CD14-positive monocyte (primary cell): Measurements from ENCODE around the gene FRMPD4. TPM values are rescaled to one million over a fixed set of nuclear protein-coding genes. Genes with fewer than 3 reads are reported as not detected.

Experiments
- DNase-seq, 3 donors: peaks; one replicate each; pipeline ENCODE4 v3.0.0-alpha.2; 2011 to 2022
- H2AFZ ChIP-seq: 2 replicates; pipeline ENCODE4 v1.6.0; 2012; ENCODE audit warnings: mild to moderate bottlenecking, low read depth, low read length, inconsistent platforms; ENCODE audit not compliant: insufficient read depth, poor library complexity, severe bottlenecking
- H3K27ac ChIP-seq, 2 donors: 1 replicate in 1 of 2; 2 replicates in 1 of 2; pipeline ENCODE4 v1.5.1; 2012 to 2013; ENCODE audit warnings: low read length in 2 of 2, control low read depth in 1 of 2, inconsistent platforms in 1 of 2, low read depth in 1 of 2, mild to moderate bottlenecking in 1 of 2
- H3K27me3 ChIP-seq, 2 donors: one replicate each; pipeline versions ENCODE4 v1.6.0 to v1.6.1; 2011 to 2013; ENCODE audit warnings: low read length in 2 of 2; ENCODE audit not compliant: control insufficient read depth in 2 of 2, insufficient read depth in 2 of 2
- H3K36me3 ChIP-seq, 2 donors: replicated peaks in 1 of 2; 1 replicate in 1 of 2; 2 replicates in 1 of 2; pipeline versions ENCODE4 v1.5.1 to v1.6.1; 2012 to 2013; ENCODE audit warnings: low read length in 2 of 2, control low read depth in 1 of 2, inconsistent platforms in 1 of 2, mild to moderate bottlenecking in 1 of 2; ENCODE audit not compliant: insufficient read depth in 2 of 2, control insufficient read depth in 1 of 2
- H3K4me1 ChIP-seq, 2 donors: 1 replicate in 1 of 2; 2 replicates in 1 of 2; pipeline versions ENCODE4 v1.5.1 to v1.6.1; 2012 to 2013; ENCODE audit warnings: low read length in 2 of 2, control low read depth in 1 of 2, inconsistent platforms in 1 of 2, mild to moderate bottlenecking in 1 of 2, moderate library complexity in 1 of 2; ENCODE audit not compliant: insufficient read depth in 2 of 2, control insufficient read depth in 1 of 2
- H3K4me2 ChIP-seq: replicated peaks from 2 replicates; pipeline ENCODE3; 2012; ENCODE audit warnings: low read length, moderate library complexity, mild to moderate bottlenecking; ENCODE audit not compliant: poor library complexity, severe bottlenecking; ENCODE audit errors: extremely low read depth
- H3K4me3 ChIP-seq, 3 experiments: fragments of 200-600 bp in 1 of 3; sonication (generic) in 1 of 3; replicated peaks in 1 of 3; 1 replicate in 2 of 3; 2 replicates in 1 of 3; pipeline ENCODE4 v1.5.1; 2011 to 2013; ENCODE audit warnings: low read length in 3 of 3, mild to moderate bottlenecking in 3 of 3, control low read depth in 2 of 3, low read depth in 2 of 3, inconsistent platforms in 1 of 3, moderate library complexity in 1 of 3
- H3K79me2 ChIP-seq: 2 replicates; pipeline ENCODE4 v1.6.0; 2012; ENCODE audit warnings: mild to moderate bottlenecking, control low read depth, inconsistent platforms, low read length, moderate library complexity; ENCODE audit not compliant: insufficient read depth
- H3K9ac ChIP-seq: 2 replicates; pipeline ENCODE4 v1.6.0; 2017; ENCODE audit warnings: low read length, mild to moderate bottlenecking; ENCODE audit not compliant: insufficient read depth, poor library complexity, severe bottlenecking
- H3K9me3 ChIP-seq, 2 donors: replicated peaks in 1 of 2; 1 replicate in 1 of 2; 2 replicates in 1 of 2; pipeline versions ENCODE4 v1.5.1 to v1.6.1; 2012 to 2013; ENCODE audit warnings: low read length in 2 of 2, control low read depth in 1 of 2; ENCODE audit not compliant: control insufficient read depth in 1 of 2, insufficient read depth in 1 of 2
- H4K20me1 ChIP-seq: 2 replicates; pipeline ENCODE4 v1.6.0; 2012; ENCODE audit warnings: mild to moderate bottlenecking, low read length, control low read depth, moderate library complexity; ENCODE audit not compliant: insufficient read depth
- H3K27ac Mint-ChIP-seq, 7 donors: one replicate each; pipeline ENCODE4 v1.8.0; 2020; ENCODE audit warnings: mild to moderate bottlenecking in 7 of 7, mixed read lengths in 7 of 7, moderate library complexity in 6 of 7, inconsistent platforms in 2 of 7
- H3K27me3 Mint-ChIP-seq, 3 donors: one replicate each; pipeline ENCODE4 v1.8.0; 2021 to 2022; ENCODE audit warnings: low read depth in 3 of 3, mild to moderate bottlenecking in 3 of 3, mixed read lengths in 3 of 3, moderate library complexity in 3 of 3, inconsistent platforms in 1 of 3
- H3K36me3 Mint-ChIP-seq, 2 donors: one replicate each; pipeline ENCODE4 v1.8.0; 2020; ENCODE audit warnings: mixed read lengths in 2 of 2, inconsistent platforms in 1 of 2, mild to moderate bottlenecking in 1 of 2
- H3K4me1 Mint-ChIP-seq: one replicate; pipeline ENCODE4 v1.8.0; 2020; ENCODE audit warnings: mild to moderate bottlenecking, mixed read lengths
- H3K4me3 Mint-ChIP-seq, 2 donors: one replicate each; pipeline ENCODE4 v1.8.0; 2020; ENCODE audit warnings: mild to moderate bottlenecking in 2 of 2, mixed read lengths in 2 of 2, moderate library complexity in 1 of 2
- H3K9me3 Mint-ChIP-seq, 7 donors: one replicate each; pipeline ENCODE4 v1.8.0; 2020 to 2022; ENCODE audit warnings: mixed read lengths in 7 of 7, mild to moderate bottlenecking in 6 of 7, moderate library complexity in 6 of 7, inconsistent platforms in 2 of 7
- WGBS: methylation state at CpG from one replicate; pipeline ENCODE4 v1.1.5; 2013; ENCODE audit warnings: missing lambda C conversion rate; ENCODE audit not compliant: insufficient coverage; 5-methylcytosine and 5-hydroxymethylcytosine counted together
- intact Hi-C, 2 donors: fragments of 100-400 bp; cut with micrococcal nuclease; formaldehyde crosslinking; loops; one replicate each; pipeline versions ENCODE4 v1.15.0 to v1.15.1; 2023
- polyA plus RNA-seq, 3 donors: library from polyadenylated mRNA; depleted of rRNA in 1 of 3; unstranded in 2 of 3; stranded (reverse) in 1 of 3; fragments of 300-500 nt in 2 of 3; fragments of >200 nt in 1 of 3; fragmentation: Illumina TruSeq in 2 of 3; gene quantifications; 1 replicate in 2 of 3; 2 replicates in 1 of 3; pipeline ENCODE4 v1.2.3, GENCODE V29; 2012 to 2021
- TF ChIP-seq, protein P1 (sequence below): fragments of 200-600 bp; IDR thresholded peaks from one replicate; pipeline ENCODE4 v1.8.0; 2022; ENCODE audit warnings: antibody characterized with exemption, mild to moderate bottlenecking

FRMPD4 gene
- polyA plus RNA-seq, 3 donors: not detected

DNA sequence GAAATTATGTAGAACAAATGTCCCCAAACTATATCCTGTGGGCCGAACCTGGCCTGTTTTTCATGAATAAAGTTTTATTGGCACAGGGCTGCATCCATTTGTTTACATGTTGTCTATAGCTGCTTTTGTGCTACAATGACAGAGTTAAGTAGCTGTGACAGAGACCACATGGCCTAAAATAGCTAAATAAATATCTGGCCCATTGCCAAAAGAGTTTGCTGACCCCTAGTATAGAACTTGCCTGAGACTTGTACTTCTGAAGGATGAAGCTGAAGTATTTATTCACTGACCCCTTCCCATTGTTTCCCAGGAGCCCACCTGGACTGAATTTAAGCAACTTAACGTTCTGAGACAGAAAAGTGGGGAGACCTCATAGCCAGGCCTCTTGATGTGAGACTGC lies 325.6 kb downstream of the FRMPD4 start:
- Histone ChIP-seq H2AFZ (no peak overlapping the region), H4K20me1 (no peaks in the 10 kb centered on the region), H3K9ac (no peak overlapping the region), H3K4me2 (no peak overlapping the region), H3K27me3 (no peaks in the 10 kb centered on the region), H3K4me3 (no peak overlapping the region), H3K79me2 (no peaks in the 10 kb centered on the region), H3K36me3 (no peaks in the 10 kb centered on the region), H3K9me3 (no peaks in the 10 kb centered on the region), H3K4me1 (no peaks in the 10 kb centered on the region), H3K27ac (no peak overlapping the region)
- Mint-ChIP-seq H3K36me3 (no peaks in the 10 kb centered on the region), H3K27me3 (peaks cover 0 to 2% (median 0%) of the 10 kb centered on the region in 3 donors), H3K4me1 (no peaks in the 10 kb centered on the region), H3K9me3 (peaks cover 0 to 4% (median 2%) of the 10 kb centered on the region in 7 donors), H3K4me3 (no peak overlapping the region), H3K27ac (no peak overlapping the region)
- TF ChIP-seq, protein P1, sequence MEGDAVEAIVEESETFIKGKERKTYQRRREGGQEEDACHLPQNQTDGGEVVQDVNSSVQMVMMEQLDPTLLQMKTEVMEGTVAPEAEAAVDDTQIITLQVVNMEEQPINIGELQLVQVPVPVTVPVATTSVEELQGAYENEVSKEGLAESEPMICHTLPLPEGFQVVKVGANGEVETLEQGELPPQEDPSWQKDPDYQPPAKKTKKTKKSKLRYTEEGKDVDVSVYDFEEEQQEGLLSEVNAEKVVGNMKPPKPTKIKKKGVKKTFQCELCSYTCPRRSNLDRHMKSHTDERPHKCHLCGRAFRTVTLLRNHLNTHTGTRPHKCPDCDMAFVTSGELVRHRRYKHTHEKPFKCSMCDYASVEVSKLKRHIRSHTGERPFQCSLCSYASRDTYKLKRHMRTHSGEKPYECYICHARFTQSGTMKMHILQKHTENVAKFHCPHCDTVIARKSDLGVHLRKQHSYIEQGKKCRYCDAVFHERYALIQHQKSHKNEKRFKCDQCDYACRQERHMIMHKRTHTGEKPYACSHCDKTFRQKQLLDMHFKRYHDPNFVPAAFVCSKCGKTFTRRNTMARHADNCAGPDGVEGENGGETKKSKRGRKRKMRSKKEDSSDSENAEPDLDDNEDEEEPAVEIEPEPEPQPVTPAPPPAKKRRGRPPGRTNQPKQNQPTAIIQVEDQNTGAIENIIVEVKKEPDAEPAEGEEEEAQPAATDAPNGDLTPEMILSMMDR: no peak
- intact Hi-C loops: no loop called here
- no CpG with 5 or more reads among the region's 2 CpGs for WGBS
- no peak for DNase-seq

DNA sequence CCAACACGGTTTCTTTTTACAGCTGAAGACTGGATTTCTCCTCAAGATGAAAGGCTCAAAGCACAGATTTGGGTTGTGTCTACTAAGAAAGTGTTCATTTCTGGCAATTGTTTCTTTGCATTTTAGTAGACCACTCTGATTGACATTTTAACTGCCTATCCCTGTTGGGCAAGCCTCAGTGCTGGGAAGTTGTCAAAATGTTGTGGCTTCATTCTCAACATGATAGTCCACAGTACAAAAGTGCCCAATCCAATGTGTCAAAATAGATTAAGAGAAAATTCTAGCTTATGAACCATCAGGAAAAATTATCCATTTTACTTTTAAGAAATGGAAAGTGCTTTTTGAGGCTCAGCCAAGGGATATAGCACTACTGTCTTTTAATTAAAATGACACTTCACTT lies 329.0 kb downstream of the FRMPD4 start:
- DNase-seq: no peak
- no CpG with 5 or more reads among the region's 1 CpG for WGBS
- Histone ChIP-seq H3K27ac (no peak overlapping the region), H3K4me1 (no peaks in the 10 kb centered on the region), H3K4me3 (no peak overlapping the region), H2AFZ (no peak overlapping the region), H3K9ac (no peak overlapping the region), H3K79me2 (no peaks in the 10 kb centered on the region), H3K36me3 (no peaks in the 10 kb centered on the region), H4K20me1 (no peaks in the 10 kb centered on the region), H3K9me3 (no peaks in the 10 kb centered on the region), H3K4me2 (no peak overlapping the region), H3K27me3 (no peaks in the 10 kb centered on the region)
- Mint-ChIP-seq H3K36me3 (no peaks in the 10 kb centered on the region), H3K4me3 (no peak overlapping the region), H3K9me3 (peaks cover 0 to 4% (median 2%) of the 10 kb centered on the region in 7 donors), H3K4me1 (no peaks in the 10 kb centered on the region), H3K27me3 (peaks cover 0 to 2% (median 0%) of the 10 kb centered on the region in 3 donors), H3K27ac (no peak overlapping the region)
- TF ChIP-seq, protein P1: no peak
- intact Hi-C loops: no loop called here
